Suprapubic skin (tissue), 3 donors: ENCODE data around the gene MADD.

Experiments used
- EP300 ChIP-seq: sonication (generic); formaldehyde crosslinking; IDR thresholded peaks from one replicate; pipeline ENCODE4 v1.6.1; 2017; ENCODE audit warnings: antibody characterized with exemption
- POLR2A ChIP-seq, 2 donors: fragments of 450-650 bp; IDR thresholded peaks; one replicate each; pipeline ENCODE4 v1.6.1; 2017; ENCODE audit warnings: antibody characterized with exemption in 2 of 2, mild to moderate bottlenecking in 2 of 2, moderate library complexity in 2 of 2
- TF ChIP-seq, protein P1 (sequence below), 2 donors: fragments of 200-600 bp in 1 of 2; fragments of 450-650 bp in 1 of 2; sonication (generic) in 1 of 2; IDR thresholded peaks; one replicate each; pipeline ENCODE4 v1.5.1; 2016 to 2019; ENCODE audit warnings: antibody characterized with exemption in 2 of 2, mild to moderate bottlenecking in 1 of 2, moderate library complexity in 1 of 2

DNA sequence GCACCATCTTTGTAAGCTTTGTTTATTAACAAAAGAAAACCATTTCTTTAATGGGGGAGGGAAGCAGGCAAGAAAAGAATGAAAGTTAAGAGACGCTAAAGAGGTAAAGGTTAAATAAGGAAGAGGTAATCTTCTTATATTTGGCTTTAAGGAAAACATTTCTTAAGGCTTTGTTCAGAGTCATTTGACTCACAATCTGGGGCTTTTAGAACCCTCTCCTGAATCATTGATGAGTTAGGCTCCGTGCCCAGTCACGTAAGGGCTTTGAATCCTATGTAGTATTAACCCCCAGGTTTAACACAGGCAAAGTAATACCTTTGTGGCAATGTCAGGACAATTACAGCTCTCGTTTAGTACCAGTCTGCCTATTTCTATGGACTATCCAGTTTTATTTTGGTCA, 26.1 kb downstream of the MADD start:
- TF ChIP-seq, protein P1, sequence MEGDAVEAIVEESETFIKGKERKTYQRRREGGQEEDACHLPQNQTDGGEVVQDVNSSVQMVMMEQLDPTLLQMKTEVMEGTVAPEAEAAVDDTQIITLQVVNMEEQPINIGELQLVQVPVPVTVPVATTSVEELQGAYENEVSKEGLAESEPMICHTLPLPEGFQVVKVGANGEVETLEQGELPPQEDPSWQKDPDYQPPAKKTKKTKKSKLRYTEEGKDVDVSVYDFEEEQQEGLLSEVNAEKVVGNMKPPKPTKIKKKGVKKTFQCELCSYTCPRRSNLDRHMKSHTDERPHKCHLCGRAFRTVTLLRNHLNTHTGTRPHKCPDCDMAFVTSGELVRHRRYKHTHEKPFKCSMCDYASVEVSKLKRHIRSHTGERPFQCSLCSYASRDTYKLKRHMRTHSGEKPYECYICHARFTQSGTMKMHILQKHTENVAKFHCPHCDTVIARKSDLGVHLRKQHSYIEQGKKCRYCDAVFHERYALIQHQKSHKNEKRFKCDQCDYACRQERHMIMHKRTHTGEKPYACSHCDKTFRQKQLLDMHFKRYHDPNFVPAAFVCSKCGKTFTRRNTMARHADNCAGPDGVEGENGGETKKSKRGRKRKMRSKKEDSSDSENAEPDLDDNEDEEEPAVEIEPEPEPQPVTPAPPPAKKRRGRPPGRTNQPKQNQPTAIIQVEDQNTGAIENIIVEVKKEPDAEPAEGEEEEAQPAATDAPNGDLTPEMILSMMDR (IDR thresholded peaks at IDR 0.05), result no peak
- TF ChIP-seq POLR2A (IDR thresholded peaks at IDR 0.05), result no peak
- no peak for TF ChIP-seq EP300
